NCI-H69 (cell line): ENCODE results near the gene ELK1.
A peak's percentile ranks its signal among the peaks of the same experiment; 100 is the strongest.
"Not testable (repeated sequence)": the region's sequence is repeated elsewhere in the genome, so short reads cannot be mapped to it uniquely, and the experiment has no call there.

Experiments used
- DNase-seq: peaks from one replicate; lab custom pipeline; 2025; lab: John Stamatoyannopoulos, UW

Gene ELK1

DNA sequence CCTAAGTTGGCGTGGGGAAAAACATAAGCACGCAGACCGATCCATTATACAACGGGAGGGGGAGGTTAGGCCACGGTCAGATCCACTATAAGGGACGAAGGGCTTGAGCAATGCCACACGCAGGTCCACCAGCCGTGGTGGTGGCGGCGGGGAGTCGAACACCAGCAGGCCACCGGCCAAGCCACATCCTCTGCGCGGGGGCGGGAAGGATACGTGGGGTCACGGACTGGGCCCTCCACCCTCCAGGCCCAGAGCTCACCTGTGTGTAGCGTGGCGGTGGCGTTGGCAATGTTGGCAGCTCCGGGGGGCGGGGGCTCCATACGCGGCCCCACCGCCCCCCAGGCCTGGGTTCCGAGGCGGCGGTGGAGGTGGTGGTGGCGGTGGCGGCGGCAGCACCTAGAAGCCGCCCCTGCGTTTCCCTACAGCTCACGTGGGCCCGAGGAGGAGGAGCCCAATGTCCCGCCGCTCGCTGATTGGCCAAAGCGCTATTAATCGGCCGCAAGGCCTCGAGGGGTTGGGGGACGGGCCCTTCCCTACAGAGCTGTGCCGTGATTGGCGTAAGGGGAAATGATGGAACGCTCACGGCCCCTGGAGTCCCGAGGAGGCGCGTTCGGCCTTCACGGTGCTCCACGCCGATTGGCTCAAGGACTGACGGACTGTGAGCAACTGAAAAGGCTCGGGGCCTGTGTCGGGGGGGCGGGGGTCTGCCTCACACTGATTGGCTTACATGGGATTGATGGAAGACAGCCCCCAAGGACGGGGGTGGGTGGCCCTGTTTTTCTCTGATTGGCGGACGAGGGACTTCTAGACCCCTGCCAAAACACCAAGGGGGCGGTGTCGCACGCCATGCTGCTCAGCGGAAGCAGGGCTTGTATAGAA lies at the start of gene ELK1:
Gene ELK1 (minus strand): TSS at position 400 of the 879 bp plus-strand sequence. CDS start 9,122 bp downstream, outside the sequence.
- peak; percentile 98 for DNase-seq

- no peak for DNase-seq
Measured at GRCh38 chrX:47697181-47697580, 46.8 kb upstream of the ELK1 start.

- DNase-seq = peak; percentile 32
Measured at GRCh38 chrX:47690175-47690574, 39.8 kb upstream of the ELK1 start.

- DNase-seq = peak; percentile 95
Measured at GRCh38 chrX:47687263-47687662, 36.9 kb upstream of the ELK1 start.

DNA sequence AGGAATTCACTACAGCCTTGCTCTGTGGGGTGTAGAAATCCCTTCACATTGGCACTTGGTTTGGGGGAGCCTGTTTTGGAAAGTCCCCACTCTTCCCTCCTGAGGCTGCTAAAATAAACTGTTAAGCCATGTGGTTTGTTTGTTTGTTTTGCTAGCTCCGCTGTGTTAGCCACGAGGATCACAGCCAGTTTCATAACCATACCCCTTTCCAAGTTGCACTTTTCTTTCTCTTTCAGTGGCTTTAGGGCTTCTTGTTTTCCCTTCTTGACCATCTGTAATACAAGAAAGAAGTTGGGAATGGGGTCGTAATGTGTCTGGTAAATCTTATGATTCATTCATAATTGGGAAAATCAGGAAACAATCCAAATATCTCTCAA lies 33.5 kb upstream of the ELK1 start:
- DNase-seq = no peak

- DNase-seq = no peak
Measured at GRCh38 chrX:47683184-47683828, 32.9 kb upstream of the ELK1 start.

- not testable (repeated sequence) for DNase-seq
Measured at GRCh38 chrX:47675959-47676859, 25.8 kb upstream of the ELK1 start.

DNA sequence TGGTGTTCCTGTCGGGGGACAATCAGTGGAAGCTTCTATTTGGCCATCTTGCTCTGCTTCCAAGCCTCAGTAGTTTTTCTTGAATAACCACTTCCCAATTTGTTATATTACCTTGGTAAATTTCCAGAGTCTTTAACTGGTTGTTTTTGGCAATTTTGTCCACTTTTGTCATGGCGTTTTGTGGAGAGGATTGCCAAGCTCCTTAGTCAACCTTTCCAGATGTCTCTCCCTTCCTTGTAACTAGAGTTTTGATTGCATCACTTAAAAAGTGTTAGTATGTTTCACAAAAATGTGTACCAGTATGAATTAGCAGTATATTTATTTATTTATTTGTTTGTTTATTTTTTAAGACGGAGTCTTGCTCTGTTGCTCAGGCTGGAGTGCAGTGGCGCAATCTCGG lies 24.4 kb upstream of the ELK1 start:
- DNase-seq = no peak

GRCh38 chrX:47665797-47666196 lies 15.4 kb upstream of the ELK1 start:
- not testable (repeated sequence) for DNase-seq

GRCh38 chrX:47664737-47665136 lies 14.4 kb upstream of the ELK1 start:
- DNase-seq = no peak

DNA sequence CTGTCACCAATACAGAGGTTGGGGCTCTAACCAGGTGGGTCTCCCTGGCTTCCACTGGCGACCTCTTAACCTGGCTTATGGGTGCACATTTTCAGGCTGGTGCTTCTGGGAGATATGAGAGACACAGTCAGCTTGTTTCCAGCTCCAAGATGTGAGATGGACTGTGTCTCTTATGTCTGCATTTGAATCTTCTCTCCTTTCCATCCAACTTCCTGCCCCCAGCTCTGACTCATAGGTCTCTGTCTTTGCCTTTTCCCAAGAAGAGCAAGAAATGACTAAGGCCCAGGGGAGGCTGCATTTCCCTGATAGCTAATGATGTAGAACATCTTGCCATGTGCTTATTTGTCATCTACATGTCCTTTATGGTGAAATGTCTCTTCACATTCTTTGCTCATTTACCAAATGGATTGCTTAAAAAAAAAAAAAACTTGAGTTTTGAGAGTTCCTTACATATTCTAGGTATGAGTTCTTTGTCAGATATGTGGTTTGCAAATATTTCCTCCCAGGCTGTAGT lies 11.8 kb upstream of the ELK1 start:
- no peak for DNase-seq

- no peak for DNase-seq
Measured at GRCh38 chrX:47661539-47661938, 11.2 kb upstream of the ELK1 start.

DNA sequence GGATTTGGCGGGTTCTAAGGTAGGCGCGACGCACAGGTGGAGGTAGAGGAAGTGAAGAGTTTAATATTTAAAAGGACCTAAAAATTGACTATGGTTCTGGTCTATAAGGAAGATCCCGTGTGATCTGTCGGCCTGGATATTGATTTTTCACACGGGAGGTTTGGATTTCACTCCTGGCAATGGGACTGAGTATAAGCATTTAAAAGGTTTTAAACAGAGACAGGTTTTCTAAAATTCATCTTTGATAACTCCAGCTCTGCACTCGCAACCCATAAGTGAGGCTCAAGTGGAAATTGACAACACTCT lies 9.0 kb upstream of the ELK1 start:
- DNase-seq = no peak

DNA sequence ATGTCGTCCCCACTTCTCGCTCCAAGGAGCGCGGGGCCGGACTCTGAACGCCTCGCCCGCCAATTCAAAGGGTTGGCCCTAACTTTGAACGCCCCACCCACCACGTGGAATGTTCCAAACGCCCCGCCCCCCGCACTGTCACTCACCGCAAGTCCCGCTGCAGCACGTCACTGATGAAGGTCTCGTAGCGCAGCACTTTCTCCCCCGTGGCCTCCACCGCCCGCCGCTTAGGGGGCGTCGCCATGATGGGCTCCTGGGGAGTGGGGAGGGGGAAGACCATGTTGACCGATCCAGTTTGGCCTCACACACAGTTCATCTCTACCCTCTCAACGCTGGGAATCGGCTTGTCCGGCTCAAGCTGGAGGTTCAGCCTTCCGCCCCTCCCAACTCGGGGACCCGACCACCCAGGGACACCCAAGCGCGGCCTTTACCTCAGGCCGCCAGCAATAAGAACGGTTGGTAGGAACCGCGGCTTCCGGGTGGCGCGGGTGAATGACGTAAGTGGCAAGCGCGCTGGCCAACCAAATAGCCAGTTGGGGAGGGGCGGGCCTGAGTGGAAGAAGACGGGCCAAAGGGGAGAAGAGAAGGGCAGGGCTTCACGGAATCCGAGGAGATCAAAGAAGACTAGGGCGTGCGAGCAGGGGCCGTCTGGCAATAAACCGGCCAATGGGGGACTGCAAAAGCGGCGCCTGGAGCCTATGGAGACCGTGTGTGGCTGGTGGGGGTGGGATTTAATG lies 8.5 kb upstream of the ELK1 start, which contains the start of gene UXT:
Gene UXT (minus strand): TSS at position 497 of the 737 bp plus-strand sequence. CDS start 253 bp downstream, at position 244.
- peak; percentile 97 for DNase-seq

DNA sequence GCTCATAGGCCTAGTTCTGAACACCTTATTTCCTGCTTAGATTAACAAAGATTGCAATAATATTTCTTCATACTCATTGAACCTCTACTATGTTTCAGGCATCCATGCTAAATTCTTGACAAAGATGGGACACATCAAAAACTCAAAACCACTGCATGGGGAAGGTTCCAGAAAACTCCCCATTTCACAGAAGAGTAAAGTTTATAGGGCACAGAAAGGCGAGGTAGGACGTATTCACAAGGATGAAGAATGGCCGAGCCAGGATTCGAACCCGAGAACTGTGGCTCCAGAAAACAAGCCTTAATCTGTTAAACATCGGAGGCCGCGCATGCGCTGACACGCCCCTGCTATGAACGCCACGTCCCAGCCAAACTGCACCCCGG lies 7.9 kb upstream of the ELK1 start:
- DNase-seq = no peak

GRCh38 chrX:47651043-47651905 lies 911 bp upstream of the ELK1 start:
- no peak for DNase-seq

GRCh38 chrX:47649781-47650163 lies 591 bp downstream of the ELK1 start:
- peak; percentile 30 for DNase-seq

GRCh38 chrX:47649271-47649670 lies 1.1 kb downstream of the ELK1 start:
- DNase-seq = no peak

DNA sequence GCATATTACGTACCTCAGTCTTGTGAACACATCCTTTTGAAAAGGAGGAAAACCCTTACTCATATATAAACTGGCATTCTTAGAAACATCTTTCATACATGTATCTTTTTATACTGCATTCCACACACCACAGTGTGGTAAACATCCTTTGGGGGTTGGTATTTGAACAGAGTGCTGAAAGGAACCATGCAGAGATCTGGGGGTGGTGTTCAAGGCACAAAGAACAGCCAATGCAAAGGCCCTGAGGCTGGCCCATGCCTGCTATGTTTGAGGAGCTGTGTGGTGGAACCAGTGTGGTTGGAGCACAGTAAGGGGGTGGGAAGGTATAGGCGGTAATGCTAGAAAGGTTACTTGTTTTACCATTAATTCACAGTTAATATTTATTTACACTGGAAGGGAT lies 2.0 kb downstream of the ELK1 start:
- DNase-seq = no peak

- DNase-seq = no peak
Measured at GRCh38 chrX:47646636-47647035, 3.7 kb downstream of the ELK1 start.

GRCh38 chrX:47645530-47645929 lies 4.8 kb downstream of the ELK1 start:
- no peak for DNase-seq
